Measurements from ENCODE around the gene ARHGAP22.

DNA sequence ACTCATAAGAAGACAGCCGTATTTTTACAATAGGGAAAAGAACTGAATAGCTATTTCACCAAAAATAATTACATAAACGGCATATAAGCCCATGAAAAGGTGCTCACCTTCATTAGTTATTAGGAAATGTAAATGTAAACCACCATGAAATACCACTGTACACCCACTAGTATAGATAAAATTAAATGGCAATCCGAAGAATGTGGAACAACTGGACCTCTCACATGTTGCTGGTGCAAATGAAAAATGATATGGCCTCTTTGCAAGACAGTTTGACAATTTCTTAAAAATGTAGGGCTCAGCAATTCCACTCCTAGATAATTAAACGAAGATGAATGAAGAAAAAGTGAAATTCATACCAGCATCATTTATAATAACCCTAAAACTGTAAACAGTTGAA, 206.6 kb downstream of the ARHGAP22 start:
- TF ChIP-seq, protein P1, sequence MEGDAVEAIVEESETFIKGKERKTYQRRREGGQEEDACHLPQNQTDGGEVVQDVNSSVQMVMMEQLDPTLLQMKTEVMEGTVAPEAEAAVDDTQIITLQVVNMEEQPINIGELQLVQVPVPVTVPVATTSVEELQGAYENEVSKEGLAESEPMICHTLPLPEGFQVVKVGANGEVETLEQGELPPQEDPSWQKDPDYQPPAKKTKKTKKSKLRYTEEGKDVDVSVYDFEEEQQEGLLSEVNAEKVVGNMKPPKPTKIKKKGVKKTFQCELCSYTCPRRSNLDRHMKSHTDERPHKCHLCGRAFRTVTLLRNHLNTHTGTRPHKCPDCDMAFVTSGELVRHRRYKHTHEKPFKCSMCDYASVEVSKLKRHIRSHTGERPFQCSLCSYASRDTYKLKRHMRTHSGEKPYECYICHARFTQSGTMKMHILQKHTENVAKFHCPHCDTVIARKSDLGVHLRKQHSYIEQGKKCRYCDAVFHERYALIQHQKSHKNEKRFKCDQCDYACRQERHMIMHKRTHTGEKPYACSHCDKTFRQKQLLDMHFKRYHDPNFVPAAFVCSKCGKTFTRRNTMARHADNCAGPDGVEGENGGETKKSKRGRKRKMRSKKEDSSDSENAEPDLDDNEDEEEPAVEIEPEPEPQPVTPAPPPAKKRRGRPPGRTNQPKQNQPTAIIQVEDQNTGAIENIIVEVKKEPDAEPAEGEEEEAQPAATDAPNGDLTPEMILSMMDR (IDR thresholded peaks at IDR 0.05): no peak
- TF ChIP-seq POLR2A (IDR thresholded peaks at IDR 0.05): no peak
